Gastroesophageal sphincter (tissue), 3 donors: ENCODE results near the gene PDIA4.

Experiments used
- CTCF ChIP-seq, 4 experiments: fragments of 200-600 bp in 2 of 4; fragments of 450-650 bp in 2 of 4; sonication (generic) in 1 of 4; IDR thresholded peaks; one replicate each; pipeline ENCODE4 v1.5.1; 2017 to 2019; ENCODE audit warnings: antibody characterized with exemption in 4 of 4, mild to moderate bottlenecking in 2 of 4, moderate library complexity in 2 of 4
- POLR2A ChIP-seq, 2 donors: fragments of 450-650 bp; IDR thresholded peaks; one replicate each; pipeline ENCODE4 v1.6.1; 2017; ENCODE audit warnings: antibody characterized with exemption in 2 of 2, mild to moderate bottlenecking in 2 of 2, moderate library complexity in 1 of 2

DNA sequence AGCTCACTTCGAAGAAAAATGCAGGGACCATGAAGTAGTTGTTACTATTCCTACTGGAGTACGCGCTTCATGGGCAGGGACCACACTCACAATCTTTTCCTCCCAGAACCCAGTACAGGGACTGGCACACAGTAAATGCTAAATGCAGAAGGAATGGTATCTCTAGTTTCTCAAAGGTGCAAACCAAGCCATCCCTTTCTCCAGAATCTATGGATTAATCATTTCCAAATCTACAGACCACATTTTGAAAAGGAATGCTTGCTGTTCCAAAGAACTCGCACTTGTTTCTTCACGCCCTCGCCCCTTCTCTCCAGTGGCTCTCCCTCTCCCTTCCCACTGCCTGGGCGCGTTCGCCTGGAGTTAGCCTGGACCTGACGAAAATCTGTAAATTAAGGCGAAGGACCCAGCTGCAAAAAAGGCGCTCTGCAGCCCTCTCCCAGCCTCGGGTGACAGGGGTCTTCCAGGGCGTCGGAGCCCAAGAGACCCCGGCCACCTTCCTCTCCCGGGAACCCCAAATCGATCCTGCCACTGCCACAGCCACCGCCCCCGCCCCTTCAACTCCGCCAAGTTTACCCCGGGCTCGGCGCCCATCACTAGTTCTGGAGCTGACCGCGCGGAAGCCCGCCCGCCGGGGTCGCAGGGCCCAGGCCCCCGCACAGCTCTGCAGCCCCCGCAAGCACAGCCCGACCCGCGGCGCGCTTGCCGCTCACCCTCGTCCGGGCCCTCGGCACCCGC is 527 bp downstream of the PDIA4 start:
- no peak for TF ChIP-seq CTCF (IDR thresholded peaks at IDR 0.05)
- TF ChIP-seq POLR2A (IDR thresholded peaks at IDR 0.05) = no peak
